ENCODE results near the gene MASP2.

DNA sequence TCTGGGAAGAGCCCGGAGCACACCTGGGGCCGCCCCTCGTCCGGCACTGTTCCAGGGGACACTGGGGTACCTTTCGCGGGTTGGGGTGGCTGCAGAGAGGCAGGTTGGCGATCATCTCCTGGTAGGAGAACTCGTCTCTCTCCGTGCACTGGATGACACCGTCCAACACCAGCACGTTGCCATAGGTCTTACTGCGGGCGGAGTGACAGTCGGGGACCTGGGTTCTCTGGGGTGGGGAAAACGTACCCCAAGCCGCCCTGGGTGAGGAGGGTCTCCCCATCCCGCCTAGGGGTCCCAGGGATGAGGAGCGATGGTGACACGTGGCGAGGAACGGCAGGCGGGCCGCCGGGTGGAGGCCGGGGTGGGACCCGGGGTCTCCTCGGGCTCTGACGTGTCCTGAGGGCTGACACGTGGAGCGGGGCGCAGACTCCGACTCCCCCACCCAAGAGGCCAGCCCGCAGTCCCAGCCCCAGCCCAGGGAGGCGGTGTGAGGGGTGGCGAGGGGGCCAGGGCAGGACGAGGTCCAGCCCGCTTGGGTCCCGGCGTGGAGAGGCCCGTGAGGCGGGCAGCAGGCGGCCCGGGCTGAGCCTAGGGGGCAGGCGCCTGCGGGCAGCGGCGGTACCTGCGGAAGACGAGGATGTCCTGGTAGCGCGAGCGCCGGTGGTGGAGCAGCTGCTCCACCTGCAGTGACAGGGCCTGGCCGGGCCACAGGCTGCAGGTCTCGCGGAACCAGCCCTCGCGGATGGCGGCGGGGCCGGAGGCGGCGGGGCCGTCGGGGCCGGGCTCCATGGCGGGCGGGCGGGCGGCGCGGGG, 12.3 kb upstream of the MASP2 start:
- no peak for TF ChIP-seq POLR2A (IDR thresholded peaks at IDR 0.05)
- TF ChIP-seq, protein P1, sequence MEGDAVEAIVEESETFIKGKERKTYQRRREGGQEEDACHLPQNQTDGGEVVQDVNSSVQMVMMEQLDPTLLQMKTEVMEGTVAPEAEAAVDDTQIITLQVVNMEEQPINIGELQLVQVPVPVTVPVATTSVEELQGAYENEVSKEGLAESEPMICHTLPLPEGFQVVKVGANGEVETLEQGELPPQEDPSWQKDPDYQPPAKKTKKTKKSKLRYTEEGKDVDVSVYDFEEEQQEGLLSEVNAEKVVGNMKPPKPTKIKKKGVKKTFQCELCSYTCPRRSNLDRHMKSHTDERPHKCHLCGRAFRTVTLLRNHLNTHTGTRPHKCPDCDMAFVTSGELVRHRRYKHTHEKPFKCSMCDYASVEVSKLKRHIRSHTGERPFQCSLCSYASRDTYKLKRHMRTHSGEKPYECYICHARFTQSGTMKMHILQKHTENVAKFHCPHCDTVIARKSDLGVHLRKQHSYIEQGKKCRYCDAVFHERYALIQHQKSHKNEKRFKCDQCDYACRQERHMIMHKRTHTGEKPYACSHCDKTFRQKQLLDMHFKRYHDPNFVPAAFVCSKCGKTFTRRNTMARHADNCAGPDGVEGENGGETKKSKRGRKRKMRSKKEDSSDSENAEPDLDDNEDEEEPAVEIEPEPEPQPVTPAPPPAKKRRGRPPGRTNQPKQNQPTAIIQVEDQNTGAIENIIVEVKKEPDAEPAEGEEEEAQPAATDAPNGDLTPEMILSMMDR (IDR thresholded peaks at IDR 0.05) = no peak

Data from tibial nerve (tissue), 3 donors.